Suprapubic skin (tissue), 4 donors: ENCODE results near the gene MORC3.

Experiments
- CTCF ChIP-seq, 2 donors: fragments of 200-600 bp in 1 of 2; fragments of 450-650 bp in 1 of 2; sonication (generic) in 1 of 2; IDR thresholded peaks; one replicate each; pipeline ENCODE4 v1.5.1; 2016 to 2019; ENCODE audit warnings: antibody characterized with exemption in 2 of 2, mild to moderate bottlenecking in 1 of 2, moderate library complexity in 1 of 2
- EP300 ChIP-seq: sonication (generic); formaldehyde crosslinking; IDR thresholded peaks from one replicate; pipeline ENCODE4 v1.6.1; 2017; ENCODE audit warnings: antibody characterized with exemption
- POLR2A ChIP-seq, 2 donors: fragments of 450-650 bp; IDR thresholded peaks; one replicate each; pipeline ENCODE4 v1.6.1; 2017; ENCODE audit warnings: antibody characterized with exemption in 2 of 2, mild to moderate bottlenecking in 2 of 2, moderate library complexity in 2 of 2
- POLR2AphosphoS5 ChIP-seq, 3 donors: sonication (generic); formaldehyde crosslinking; IDR thresholded peaks; one replicate each; pipeline ENCODE4 v1.6.1; 2017; ENCODE audit warnings: antibody characterized with exemption in 3 of 3

DNA sequence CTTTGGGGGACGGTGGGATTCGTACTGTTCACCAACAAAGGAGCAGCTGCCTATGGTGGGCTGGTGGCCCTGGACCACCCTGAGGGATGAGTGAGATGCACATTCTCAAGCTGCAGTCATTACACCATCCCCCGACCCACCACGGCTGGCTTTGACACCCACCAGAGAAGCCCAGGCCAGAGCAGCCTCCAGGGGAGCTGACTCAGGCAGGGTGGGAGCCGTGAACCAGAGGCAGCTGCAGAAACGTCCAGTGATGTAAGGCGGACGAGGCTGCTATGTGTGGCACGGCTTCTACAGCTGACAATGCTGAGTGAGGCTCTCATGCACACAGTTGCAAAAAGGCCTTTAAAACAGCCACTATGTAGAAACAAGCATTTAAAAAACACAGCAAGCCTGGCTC is 105.3 kb downstream of the MORC3 start:
- no peak for TF ChIP-seq CTCF (IDR thresholded peaks at IDR 0.05)
- no peak for TF ChIP-seq POLR2A (IDR thresholded peaks at IDR 0.05)
- TF ChIP-seq EP300 = no peak
- no peak for TF ChIP-seq POLR2AphosphoS5 (IDR thresholded peaks at IDR 0.05)
